Measurements from ENCODE around the gene IGHMBP2. TPM values are rescaled to one million over a fixed set of nuclear protein-coding genes. Genes with fewer than 3 reads are reported as not detected.

IGHMBP2 gene
- total RNA-seq, 1 donor from 2014 or later, result 10.3 TPM

- TF ChIP-seq CTCF (conservative IDR thresholded peaks at IDR 0.05; ENCODE audit: low read depth, low read length), result no peak
- no peak for DNase-seq (ENCODE audit: low read depth)
- H3K4me3 ChIP-seq (ENCODE audit: low read depth, low read length), result no peak overlapping the region
These were observed 53.0 kb downstream of the IGHMBP2 start for GRCh38 chr11:68956547-68957254.

- TF ChIP-seq CTCF (conservative IDR thresholded peaks at IDR 0.05; ENCODE audit: low read depth, low read length), result no peak
- DNase-seq (ENCODE audit: low read depth), result no peak
- H3K4me3 ChIP-seq (ENCODE audit: low read depth, low read length), result no peak overlapping the region
These were observed 54.5 kb downstream of the IGHMBP2 start for GRCh38 chr11:68958211-68958610.

GRCh38 chr11:68959465-68960293 is 56.0 kb downstream of the IGHMBP2 start:
- H3K4me3 ChIP-seq (ENCODE audit: low read depth, low read length), result no peak overlapping the region
- DNase-seq (ENCODE audit: low read depth), result no peak
- no peak for TF ChIP-seq CTCF (conservative IDR thresholded peaks at IDR 0.05; ENCODE audit: low read depth, low read length)

GRCh38 chr11:68960294-68961071 is 56.8 kb downstream of the IGHMBP2 start:
- DNase-seq (ENCODE audit: low read depth), result no peak
- no peak for TF ChIP-seq CTCF (conservative IDR thresholded peaks at IDR 0.05; ENCODE audit: low read depth, low read length)
- no peak overlapping the region for H3K4me3 ChIP-seq (ENCODE audit: low read depth, low read length)

- H3K4me3 ChIP-seq (ENCODE audit: low read depth, low read length), result no peak overlapping the region
- DNase-seq (ENCODE audit: low read depth), result no peak
- TF ChIP-seq CTCF (conservative IDR thresholded peaks at IDR 0.05; ENCODE audit: low read depth, low read length), result no peak
These were observed 57.6 kb downstream of the IGHMBP2 start for GRCh38 chr11:68961245-68961644.

- DNase-seq (ENCODE audit: low read depth), result no peak
- no peak overlapping the region for H3K4me3 ChIP-seq (ENCODE audit: low read depth, low read length)
- peak; percentile 3 for TF ChIP-seq CTCF (conservative IDR thresholded peaks at IDR 0.05; ENCODE audit: low read depth, low read length)
These were observed 59.0 kb downstream of the IGHMBP2 start for GRCh38 chr11:68962527-68963250.

All from epithelial cell of proximal tubule (primary cell).